ENCODE measurements around the gene SULT1B1. TPM values are rescaled to one million over a fixed set of nuclear protein-coding genes. Genes with fewer than 3 reads are reported as not detected.

SULT1B1 gene
- total and polyA plus RNA-seq, 2 of the 8 experiments (the other 6 are each of a cell fraction or from before 2014, with no cell fraction given) = not detected

DNA sequence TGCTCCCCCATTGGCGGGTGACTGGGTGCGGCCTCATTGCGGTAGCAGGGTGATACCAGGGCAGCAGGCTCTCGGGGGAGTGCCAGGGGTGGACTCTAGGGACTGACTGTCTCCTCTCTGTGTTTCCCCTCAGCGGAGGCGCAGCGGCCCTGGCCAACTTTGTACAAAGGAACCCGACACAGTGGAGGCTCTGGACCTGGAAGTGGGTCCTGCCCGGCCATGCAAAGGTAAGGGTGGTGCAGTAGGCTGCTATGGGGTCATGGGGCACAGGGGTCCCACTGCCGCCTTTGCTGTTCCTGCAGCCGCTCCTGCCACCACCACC lies 16.3 kb downstream of the SULT1B1 start (continued):
- TF ChIP-seq MAFK (IDR thresholded peaks at IDR 0.05; ENCODE audit: low read depth, low read length) (no peak), SIRT6 (IDR thresholded peaks at IDR 0.05; ENCODE audit: low read length) (no peak), FOSL1 (IDR thresholded peaks at IDR 0.05; ENCODE audit: insufficient read depth, low read depth, low read length) (no peak), RBBP5 (IDR thresholded peaks at IDR 0.05; ENCODE audit: borderline replicate concordance, low read depth, low read length) (no peak), EP300 (IDR thresholded peaks at IDR 0.05; ENCODE audit: borderline replicate concordance in 1 of 2, low read depth in 2 of 2, low read length in 2 of 2) (no peak), POLR2AphosphoS5 (IDR thresholded peaks at IDR 0.05; ENCODE audit: low read depth, low read length) (no peak), TAF1 (IDR thresholded peaks at IDR 0.05; ENCODE audit: low read depth, low read length) (no peak), TAF7 (optimal IDR thresholded peaks at IDR 0.05; ENCODE audit: borderline replicate concordance, low read depth, low read length) (no peak), HDAC2 (IDR thresholded peaks at IDR 0.05; ENCODE audit: borderline replicate concordance in 1 of 2, low read depth in 2 of 2, low read length in 2 of 2) (no peak), GABPA (IDR thresholded peaks at IDR 0.05; ENCODE audit: borderline replicate concordance, insufficient read depth, low read length) (no peak), TBP (IDR thresholded peaks at IDR 0.05; ENCODE audit: low read depth, low read length) (no peak), SUZ12 (IDR thresholded peaks at IDR 0.05; ENCODE audit: low read length) (no peak), RAD21 (IDR thresholded peaks at IDR 0.05 in 1 of 2, conservative IDR thresholded peaks at IDR 0.05 in 1 of 2; ENCODE audit: low read depth in 2 of 2, low read length in 2 of 2) (no peak)
- TF ChIP-seq, protein P1, sequence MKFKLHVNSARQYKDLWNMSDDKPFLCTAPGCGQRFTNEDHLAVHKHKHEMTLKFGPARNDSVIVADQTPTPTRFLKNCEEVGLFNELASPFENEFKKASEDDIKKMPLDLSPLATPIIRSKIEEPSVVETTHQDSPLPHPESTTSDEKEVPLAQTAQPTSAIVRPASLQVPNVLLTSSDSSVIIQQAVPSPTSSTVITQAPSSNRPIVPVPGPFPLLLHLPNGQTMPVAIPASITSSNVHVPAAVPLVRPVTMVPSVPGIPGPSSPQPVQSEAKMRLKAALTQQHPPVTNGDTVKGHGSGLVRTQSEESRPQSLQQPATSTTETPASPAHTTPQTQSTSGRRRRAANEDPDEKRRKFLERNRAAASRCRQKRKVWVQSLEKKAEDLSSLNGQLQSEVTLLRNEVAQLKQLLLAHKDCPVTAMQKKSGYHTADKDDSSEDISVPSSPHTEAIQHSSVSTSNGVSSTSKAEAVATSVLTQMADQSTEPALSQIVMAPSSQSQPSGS (IDR thresholded peaks at IDR 0.05; ENCODE audit: low read length) = no peak
